ENCODE data around the gene CTNNA1.

Gene CTNNA1

DNA sequence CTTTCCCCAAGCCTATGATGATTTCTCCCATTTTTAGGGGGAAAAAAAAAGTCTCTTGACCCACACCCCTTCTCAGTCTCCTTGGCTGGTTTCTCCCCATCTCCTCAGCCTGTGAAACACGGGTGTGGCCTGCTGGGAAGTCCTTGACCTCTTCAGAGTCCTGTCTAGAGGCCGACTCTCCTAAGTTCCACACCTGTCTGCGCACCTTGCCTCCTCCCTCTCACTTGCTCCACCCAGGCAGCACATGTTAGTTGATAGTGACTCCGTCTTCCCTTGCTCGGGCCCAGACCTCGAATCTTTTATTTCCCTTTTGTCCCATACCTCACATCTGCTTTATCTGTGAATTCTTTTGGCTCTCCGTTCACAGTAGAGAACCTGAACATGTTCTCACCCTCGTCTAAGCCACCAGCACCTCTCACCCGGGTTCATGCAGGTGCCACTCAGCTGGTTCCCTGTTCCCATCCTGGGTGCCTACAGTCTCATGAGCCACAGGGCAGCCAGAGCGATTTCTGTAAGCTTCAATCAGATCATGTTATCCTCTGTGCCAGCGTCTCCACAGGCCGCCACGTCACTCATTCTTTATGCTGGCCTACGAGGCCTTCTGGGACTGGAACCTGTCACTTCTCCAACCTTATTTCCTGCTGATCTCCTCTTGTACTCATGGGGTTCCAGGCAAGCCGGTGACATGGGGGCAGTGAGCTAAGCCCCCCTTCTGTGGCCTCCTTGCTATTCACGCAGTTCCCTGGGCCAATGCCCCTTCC, 173.6 kb downstream of the CTNNA1 start:
- Histone ChIP-seq H3K9me3 (ENCODE audit: insufficient read depth, low read depth, low read length) (no peaks in the 10 kb centered on the region), H3K4me3 (ENCODE audit: low read length, poor library complexity, severe bottlenecking) (no peak overlapping the region), H4K20me1 (ENCODE audit: insufficient read depth, low read length, poor library complexity, severe bottlenecking) (no peaks in the 10 kb centered on the region), H3F3A (ENCODE audit: low read depth) (no peaks in the 10 kb centered on the region), H3K36me3 (ENCODE audit: insufficient read depth, low read length) (peaks cover 54% of the 10 kb centered on the region; the same call in 1 of the 2 replicates), H3K9me2 (replicated peaks; ENCODE audit: low read depth, low read length) (no peaks in the 10 kb centered on the region), H3K4me1 (ENCODE audit: insufficient read depth, low read length, poor library complexity, severe bottlenecking) (no peaks in the 10 kb centered on the region), H3K4me2 (ENCODE audit: low read depth, low read length, poor library complexity, severe bottlenecking) (no peak overlapping the region), H2AFZ (ENCODE audit: low read length) (no peak overlapping the region), H3K27me3 (ENCODE audit: insufficient read depth, low read length, poor library complexity, severe bottlenecking) (no peaks in the 10 kb centered on the region), H3K9ac (ENCODE audit: low read depth, low read length, poor library complexity, severe bottlenecking) (no peak overlapping the region), H3K79me2 (ENCODE audit: insufficient read depth, low read length) (no peaks in the 10 kb centered on the region)
- TF ChIP-seq, protein P1, sequence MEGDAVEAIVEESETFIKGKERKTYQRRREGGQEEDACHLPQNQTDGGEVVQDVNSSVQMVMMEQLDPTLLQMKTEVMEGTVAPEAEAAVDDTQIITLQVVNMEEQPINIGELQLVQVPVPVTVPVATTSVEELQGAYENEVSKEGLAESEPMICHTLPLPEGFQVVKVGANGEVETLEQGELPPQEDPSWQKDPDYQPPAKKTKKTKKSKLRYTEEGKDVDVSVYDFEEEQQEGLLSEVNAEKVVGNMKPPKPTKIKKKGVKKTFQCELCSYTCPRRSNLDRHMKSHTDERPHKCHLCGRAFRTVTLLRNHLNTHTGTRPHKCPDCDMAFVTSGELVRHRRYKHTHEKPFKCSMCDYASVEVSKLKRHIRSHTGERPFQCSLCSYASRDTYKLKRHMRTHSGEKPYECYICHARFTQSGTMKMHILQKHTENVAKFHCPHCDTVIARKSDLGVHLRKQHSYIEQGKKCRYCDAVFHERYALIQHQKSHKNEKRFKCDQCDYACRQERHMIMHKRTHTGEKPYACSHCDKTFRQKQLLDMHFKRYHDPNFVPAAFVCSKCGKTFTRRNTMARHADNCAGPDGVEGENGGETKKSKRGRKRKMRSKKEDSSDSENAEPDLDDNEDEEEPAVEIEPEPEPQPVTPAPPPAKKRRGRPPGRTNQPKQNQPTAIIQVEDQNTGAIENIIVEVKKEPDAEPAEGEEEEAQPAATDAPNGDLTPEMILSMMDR (conservative IDR thresholded peaks at IDR 0.05; ENCODE audit: low read length): no peak
- TF ChIP-seq EZH2phosphoT487 (IDR thresholded peaks at IDR 0.05; ENCODE audit: borderline replicate concordance): no peak

DNA sequence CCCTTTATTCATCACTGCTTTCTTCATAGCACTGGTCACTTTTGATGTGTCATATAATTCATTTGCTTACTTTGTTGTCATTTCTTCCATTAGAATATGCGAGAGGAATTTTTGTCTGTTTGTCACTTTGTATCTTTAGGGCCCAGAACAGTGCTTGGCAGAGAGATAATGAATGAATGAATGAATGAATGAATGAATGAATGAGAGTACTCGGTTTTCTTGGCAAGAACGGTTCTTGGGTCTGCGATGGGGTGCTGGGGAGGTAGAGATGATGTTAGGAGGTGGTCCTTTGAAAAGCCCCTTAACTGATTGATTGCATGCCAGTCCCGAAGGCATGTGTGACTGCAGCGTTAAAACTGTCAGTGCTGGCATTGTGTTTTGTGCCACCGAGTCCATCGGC, 174.3 kb downstream of the CTNNA1 start:
- H3K79me2 ChIP-seq (ENCODE audit: insufficient read depth, low read length): no peaks in the 10 kb centered on the region
- H3K36me3 ChIP-seq (ENCODE audit: insufficient read depth, low read length): peaks cover 61% of the 10 kb centered on the region; the same call in 1 of the 2 replicates

DNA sequence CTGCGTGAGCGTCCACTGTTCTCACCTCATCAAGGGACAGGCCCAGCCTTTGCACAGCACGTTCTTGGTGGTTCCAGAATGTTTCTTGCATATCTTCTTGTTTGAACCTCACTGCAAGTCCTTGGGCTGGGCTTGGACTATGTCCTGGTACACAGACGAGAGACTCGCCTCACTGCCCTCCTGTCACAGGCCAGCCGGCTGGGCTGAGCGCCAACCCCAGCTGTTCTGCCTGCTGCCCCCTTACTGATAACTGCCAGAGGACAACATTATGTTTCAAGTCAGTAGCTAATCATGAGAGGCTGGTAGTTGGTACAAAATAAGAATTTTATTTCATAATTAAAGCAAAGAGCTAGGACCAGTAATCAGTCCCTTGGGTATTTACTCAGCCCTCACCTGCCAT, 174.8 kb downstream of the CTNNA1 start:
- no peaks in the 10 kb centered on the region for H3F3A ChIP-seq (ENCODE audit: low read depth)
- H4K20me1 ChIP-seq (ENCODE audit: insufficient read depth, low read length, poor library complexity, severe bottlenecking): no peaks in the 10 kb centered on the region
- H3K27me3 ChIP-seq (ENCODE audit: insufficient read depth, low read length, poor library complexity, severe bottlenecking): no peaks in the 10 kb centered on the region
- peaks cover 64% of the 10 kb centered on the region; the same call in 1 of the 2 replicates for H3K36me3 ChIP-seq (ENCODE audit: insufficient read depth, low read length)
- no peak overlapping the region for H3K9ac ChIP-seq (ENCODE audit: low read depth, low read length, poor library complexity, severe bottlenecking)
- H3K9me3 ChIP-seq (ENCODE audit: insufficient read depth, low read depth, low read length): no peaks in the 10 kb centered on the region
- no peaks in the 10 kb centered on the region for H3K79me2 ChIP-seq (ENCODE audit: insufficient read depth, low read length)
- no peak overlapping the region for H3K4me3 ChIP-seq (ENCODE audit: low read length, poor library complexity, severe bottlenecking)
- H3K4me2 ChIP-seq (ENCODE audit: low read depth, low read length, poor library complexity, severe bottlenecking): no peak overlapping the region
- H3K4me1 ChIP-seq (ENCODE audit: insufficient read depth, low read length, poor library complexity, severe bottlenecking): no peaks in the 10 kb centered on the region
- no peak overlapping the region for H2AFZ ChIP-seq (ENCODE audit: low read length)
- no peaks in the 10 kb centered on the region for H3K9me2 ChIP-seq (replicated peaks; ENCODE audit: low read depth, low read length)
- TF ChIP-seq, protein P1 (conservative IDR thresholded peaks at IDR 0.05; ENCODE audit: low read length): no peak
- TF ChIP-seq EZH2phosphoT487 (IDR thresholded peaks at IDR 0.05; ENCODE audit: borderline replicate concordance): no peak

More for the DNA sequence above, 174.3 kb downstream of the CTNNA1 start:
- Histone ChIP-seq H3K9me2 (replicated peaks; ENCODE audit: low read depth, low read length) (no peaks in the 10 kb centered on the region), H3K4me2 (ENCODE audit: low read depth, low read length, poor library complexity, severe bottlenecking) (no peak overlapping the region), H3K9me3 (ENCODE audit: insufficient read depth, low read depth, low read length) (no peaks in the 10 kb centered on the region), H3K4me3 (ENCODE audit: low read length, poor library complexity, severe bottlenecking) (no peak overlapping the region), H4K20me1 (ENCODE audit: insufficient read depth, low read length, poor library complexity, severe bottlenecking) (no peaks in the 10 kb centered on the region), H3F3A (ENCODE audit: low read depth) (no peaks in the 10 kb centered on the region), H3K27me3 (ENCODE audit: insufficient read depth, low read length, poor library complexity, severe bottlenecking) (no peaks in the 10 kb centered on the region), H2AFZ (ENCODE audit: low read length) (no peak overlapping the region), H3K9ac (ENCODE audit: low read depth, low read length, poor library complexity, severe bottlenecking) (no peak overlapping the region), H3K4me1 (ENCODE audit: insufficient read depth, low read length, poor library complexity, severe bottlenecking) (no peaks in the 10 kb centered on the region)
- TF ChIP-seq EZH2phosphoT487 (IDR thresholded peaks at IDR 0.05; ENCODE audit: borderline replicate concordance): no peak
- TF ChIP-seq, protein P1 (conservative IDR thresholded peaks at IDR 0.05; ENCODE audit: low read length): no peak
